Ishikawa (cell line): ENCODE results near the gene RPS6KA5.

Experiments
- CEBPB ChIP-seq: IDR thresholded peaks from 2 replicates; pipeline ENCODE4 v1.6.1; 2012
- CREB1 ChIP-seq: IDR thresholded peaks from 2 replicates; pipeline ENCODE4 v1.6.1; 2012; ENCODE audit warnings: low read depth
- EGR1 ChIP-seq: IDR thresholded peaks from 2 replicates; pipeline ENCODE4 v1.6.1; 2012
- EP300 ChIP-seq: IDR thresholded peaks from 2 replicates; pipeline ENCODE4 v1.6.1; 2012; ENCODE audit warnings: borderline replicate concordance
- FOXM1 ChIP-seq: IDR thresholded peaks from 2 replicates; pipeline ENCODE4 v1.6.1; 2012; ENCODE audit warnings: low read depth, borderline replicate concordance
- NFIC ChIP-seq: IDR thresholded peaks from 2 replicates; pipeline ENCODE4 v1.6.1; 2012
- RAD21 ChIP-seq: IDR thresholded peaks from 2 replicates; pipeline ENCODE4 v1.6.1; 2012; ENCODE audit warnings: low read depth
- TAF1 ChIP-seq: IDR thresholded peaks from 2 replicates; pipeline ENCODE4 v1.6.1; 2012; ENCODE audit warnings: low read depth, mild to moderate bottlenecking
- TCF12 ChIP-seq: IDR thresholded peaks from 2 replicates; pipeline ENCODE4 v1.6.1; 2012; ENCODE audit warnings: low read depth
- TEAD4 ChIP-seq: IDR thresholded peaks from 2 replicates; pipeline ENCODE4 v1.6.1; 2012
- USF1 ChIP-seq: IDR thresholded peaks from 2 replicates; pipeline ENCODE4 v1.6.1; 2012
- YY1 ChIP-seq: IDR thresholded peaks from 2 replicates; pipeline ENCODE4 v1.6.1; 2012; ENCODE audit warnings: low read depth
- ZBTB7A ChIP-seq: IDR thresholded peaks from 2 replicates; pipeline ENCODE4 v1.6.1; 2012; ENCODE audit warnings: low read depth
- TF ChIP-seq, protein P1 (sequence below): IDR thresholded peaks from 2 replicates; pipeline ENCODE4 v1.6.1; 2012; ENCODE audit warnings: low read depth, mild to moderate bottlenecking
- TF ChIP-seq, protein P2 (sequence below): IDR thresholded peaks from 2 replicates; pipeline ENCODE4 v1.6.1; 2012

RPS6KA5 gene

GRCh38 chr14:90815822-90816662 lies 244.4 kb downstream of the RPS6KA5 start, which contains the start of gene TTC7B:
TSS of gene TTC7B (minus strand) at chr14:90816430. CDS start at chr14:90816295, 135 bp downstream.
- no peak for TF ChIP-seq EP300
- TF ChIP-seq ZBTB7A, result peak; percentile 68; the same call in 1 of the 2 replicates

DNA sequence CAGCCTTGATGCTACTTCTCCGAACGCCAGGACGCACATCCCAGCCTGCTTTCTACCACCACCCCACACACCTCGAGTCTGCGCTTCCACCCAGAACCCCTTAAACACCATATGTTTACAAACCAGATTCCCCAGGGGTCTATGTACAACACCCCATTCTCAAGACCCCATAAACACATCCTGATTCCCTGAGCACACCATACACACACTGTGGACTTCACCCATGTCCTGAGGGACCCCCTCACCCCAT lies 244.9 kb downstream of the RPS6KA5 start:
- no peak for TF ChIP-seq FOXM1

DNA sequence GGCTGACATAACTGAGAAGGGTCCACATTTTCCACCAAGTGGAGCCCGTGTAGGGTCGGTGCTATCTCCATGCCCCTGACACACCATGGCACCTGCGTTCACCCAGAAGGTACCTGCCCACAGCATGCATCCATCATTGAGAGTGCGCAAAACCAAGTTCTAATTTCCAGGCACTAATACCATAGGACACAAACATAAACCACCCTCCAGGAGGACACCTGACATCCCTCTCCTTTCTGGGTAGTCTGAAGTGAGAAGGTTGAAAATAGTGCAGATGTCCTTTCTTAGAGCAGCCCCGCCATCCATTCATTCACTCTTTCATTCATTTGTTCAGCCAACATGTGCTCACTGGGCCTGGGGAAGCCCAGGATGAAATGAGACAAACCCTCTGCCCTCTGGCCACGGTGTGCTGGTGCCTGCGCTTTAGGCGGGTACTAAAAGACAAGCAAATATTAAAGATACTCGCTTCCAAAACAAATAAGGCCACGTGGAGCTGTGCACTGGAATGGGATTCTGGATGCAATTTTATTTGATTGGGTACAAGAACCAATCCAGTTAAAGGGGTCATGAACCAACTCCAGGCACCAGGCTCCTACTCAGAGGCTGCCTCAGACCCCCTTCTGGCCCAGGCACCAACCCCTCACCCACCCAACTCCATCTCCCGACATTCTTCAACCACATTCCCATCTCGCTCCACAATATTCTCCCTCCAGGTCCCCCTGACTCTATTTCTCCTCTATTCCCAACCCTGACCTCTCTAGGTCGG lies 245.5 kb downstream of the RPS6KA5 start:
- TF ChIP-seq ZBTB7A, result no peak
- no peak for TF ChIP-seq TCF12
- TF ChIP-seq, protein P1, sequence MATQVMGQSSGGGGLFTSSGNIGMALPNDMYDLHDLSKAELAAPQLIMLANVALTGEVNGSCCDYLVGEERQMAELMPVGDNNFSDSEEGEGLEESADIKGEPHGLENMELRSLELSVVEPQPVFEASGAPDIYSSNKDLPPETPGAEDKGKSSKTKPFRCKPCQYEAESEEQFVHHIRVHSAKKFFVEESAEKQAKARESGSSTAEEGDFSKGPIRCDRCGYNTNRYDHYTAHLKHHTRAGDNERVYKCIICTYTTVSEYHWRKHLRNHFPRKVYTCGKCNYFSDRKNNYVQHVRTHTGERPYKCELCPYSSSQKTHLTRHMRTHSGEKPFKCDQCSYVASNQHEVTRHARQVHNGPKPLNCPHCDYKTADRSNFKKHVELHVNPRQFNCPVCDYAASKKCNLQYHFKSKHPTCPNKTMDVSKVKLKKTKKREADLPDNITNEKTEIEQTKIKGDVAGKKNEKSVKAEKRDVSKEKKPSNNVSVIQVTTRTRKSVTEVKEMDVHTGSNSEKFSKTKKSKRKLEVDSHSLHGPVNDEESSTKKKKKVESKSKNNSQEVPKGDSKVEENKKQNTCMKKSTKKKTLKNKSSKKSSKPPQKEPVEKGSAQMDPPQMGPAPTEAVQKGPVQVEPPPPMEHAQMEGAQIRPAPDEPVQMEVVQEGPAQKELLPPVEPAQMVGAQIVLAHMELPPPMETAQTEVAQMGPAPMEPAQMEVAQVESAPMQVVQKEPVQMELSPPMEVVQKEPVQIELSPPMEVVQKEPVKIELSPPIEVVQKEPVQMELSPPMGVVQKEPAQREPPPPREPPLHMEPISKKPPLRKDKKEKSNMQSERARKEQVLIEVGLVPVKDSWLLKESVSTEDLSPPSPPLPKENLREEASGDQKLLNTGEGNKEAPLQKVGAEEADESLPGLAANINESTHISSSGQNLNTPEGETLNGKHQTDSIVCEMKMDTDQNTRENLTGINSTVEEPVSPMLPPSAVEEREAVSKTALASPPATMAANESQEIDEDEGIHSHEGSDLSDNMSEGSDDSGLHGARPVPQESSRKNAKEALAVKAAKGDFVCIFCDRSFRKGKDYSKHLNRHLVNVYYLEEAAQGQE, result no peak
- TF ChIP-seq EP300, result no peak
- no peak for TF ChIP-seq YY1
- no peak for TF ChIP-seq TAF1
- no peak for TF ChIP-seq RAD21

DNA sequence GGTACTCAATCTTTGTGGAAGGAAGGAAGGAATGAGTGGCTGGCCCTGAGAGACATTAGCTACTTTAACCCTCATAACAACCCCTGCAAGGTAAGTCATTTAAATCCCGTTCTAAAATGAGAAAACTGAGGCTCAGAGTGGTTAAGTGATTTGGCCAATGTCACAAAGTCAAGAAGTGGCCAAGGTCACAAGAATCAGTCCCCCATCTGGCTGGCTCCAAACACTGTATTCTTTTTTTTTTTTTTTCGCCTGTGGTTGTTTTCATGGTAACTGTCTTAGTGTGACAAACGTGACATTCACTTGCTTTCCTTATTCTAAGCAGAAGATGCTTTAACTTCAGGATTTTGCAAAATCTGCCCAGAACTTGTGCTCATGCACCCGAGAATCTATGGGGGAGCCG lies 247.0 kb downstream of the RPS6KA5 start:
- TF ChIP-seq, protein P1, result no peak
- no peak for TF ChIP-seq CEBPB
- TF ChIP-seq TAF1, result no peak
- no peak for TF ChIP-seq CREB1
- no peak for TF ChIP-seq ZBTB7A
- TF ChIP-seq TCF12, result no peak
- TF ChIP-seq, protein P2, sequence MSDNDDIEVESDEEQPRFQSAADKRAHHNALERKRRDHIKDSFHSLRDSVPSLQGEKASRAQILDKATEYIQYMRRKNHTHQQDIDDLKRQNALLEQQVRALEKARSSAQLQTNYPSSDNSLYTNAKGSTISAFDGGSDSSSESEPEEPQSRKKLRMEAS, result no peak
- TF ChIP-seq EGR1, result no peak
- no peak for TF ChIP-seq NFIC
- no peak for TF ChIP-seq YY1
- TF ChIP-seq RAD21, result no peak
- no peak for TF ChIP-seq USF1
- TF ChIP-seq TEAD4, result no peak
- no peak for TF ChIP-seq FOXM1

GRCh38 chr14:90812109-90812508 lies 248.3 kb downstream of the RPS6KA5 start:
- TF ChIP-seq, protein P1, result no peak
- TF ChIP-seq EP300 (no peak), EGR1 (no peak), YY1 (no peak), NFIC (no peak), TEAD4 (no peak), CEBPB (no peak), CREB1 (no peak), RAD21 (no peak), USF1 (no peak), TCF12 (no peak), ZBTB7A (no peak)
- TF ChIP-seq, protein P2, result no peak
